HuH-7 (cell line): ENCODE measurements around the gene SNAI3.
A peak's percentile ranks its signal among the peaks of the same experiment; 100 is the strongest.

ENCODE experiments used
- DNase-seq: peaks from one replicate; pipeline ENCODE4 v3.0.0; 2011; ENCODE audit warnings: low spot score

Gene SNAI3

GRCh38 chr16:88705801-88706228 is 19.5 kb upstream of the SNAI3 start:
- peak; percentile 67 for DNase-seq

DNA sequence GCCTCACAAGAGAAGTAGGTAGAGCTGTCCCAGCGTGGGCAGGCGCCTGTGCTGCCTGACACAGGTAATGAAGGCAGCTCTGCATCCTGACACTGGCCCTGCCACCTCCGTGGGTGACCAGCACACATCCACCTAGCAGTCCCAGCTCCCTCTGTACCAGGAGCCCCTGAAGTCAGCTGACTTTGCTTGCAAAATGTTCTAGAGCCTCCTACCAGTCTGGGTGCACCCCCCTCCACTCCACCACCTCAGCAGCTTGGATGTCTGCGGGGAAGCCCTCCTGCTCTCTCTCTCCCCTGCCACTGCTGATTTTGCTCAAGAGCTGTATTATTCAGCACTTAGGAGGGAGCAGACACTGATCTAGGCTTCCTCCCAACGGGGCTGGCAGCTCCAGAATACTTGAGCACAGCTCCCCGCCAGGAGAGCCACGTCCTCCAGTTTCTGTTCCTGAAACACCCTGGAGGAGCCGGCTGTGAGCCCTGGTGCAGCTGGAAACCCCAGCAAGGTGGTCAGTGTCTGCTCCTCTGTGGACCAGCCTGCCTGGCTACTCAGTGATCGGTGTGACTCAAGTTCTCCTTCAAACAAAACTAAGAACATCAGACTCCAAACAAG is 18.9 kb upstream of the SNAI3 start:
- DNase-seq: peak; percentile 57

DNA sequence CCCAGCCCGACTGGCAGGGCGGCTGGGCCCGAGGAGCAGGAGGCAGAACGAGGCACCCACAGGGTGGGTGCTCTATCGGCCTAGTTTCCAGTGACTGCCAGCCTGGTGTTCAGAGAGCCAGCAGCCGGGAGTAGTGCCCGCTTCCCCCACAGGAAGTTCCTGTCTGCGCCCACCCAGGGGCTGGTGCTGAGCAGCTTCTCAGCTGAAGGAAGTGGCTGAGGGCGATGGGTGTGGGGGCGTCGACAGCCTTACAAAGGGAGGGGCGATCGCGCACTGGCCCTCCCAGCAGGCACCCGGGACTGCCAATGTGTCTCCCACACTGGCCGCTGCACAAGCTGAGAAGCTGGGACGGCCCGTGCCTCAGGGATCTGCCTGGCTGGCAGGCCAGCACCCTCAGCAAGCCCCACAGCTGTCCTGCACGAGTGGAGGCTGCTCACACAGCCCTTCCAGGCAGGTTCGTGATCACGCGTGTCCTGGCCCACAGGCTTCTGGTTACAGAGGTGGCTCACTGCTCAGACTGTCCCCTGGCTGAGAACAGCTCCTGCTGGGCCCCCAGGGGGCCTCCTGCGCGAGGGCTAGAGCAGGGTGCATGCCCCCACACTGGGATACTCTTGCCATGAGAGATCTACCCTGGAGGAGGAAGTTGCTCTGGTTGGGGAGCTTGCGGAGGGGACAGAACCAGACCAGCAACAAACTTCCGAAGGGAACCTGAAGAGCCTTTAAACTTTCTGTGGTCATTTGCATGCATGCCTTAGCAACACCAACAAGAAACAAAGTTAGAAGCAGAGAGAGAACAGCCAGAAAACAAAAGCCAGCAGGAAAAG is 17.4 kb upstream of the SNAI3 start:
- no peak for DNase-seq

DNA sequence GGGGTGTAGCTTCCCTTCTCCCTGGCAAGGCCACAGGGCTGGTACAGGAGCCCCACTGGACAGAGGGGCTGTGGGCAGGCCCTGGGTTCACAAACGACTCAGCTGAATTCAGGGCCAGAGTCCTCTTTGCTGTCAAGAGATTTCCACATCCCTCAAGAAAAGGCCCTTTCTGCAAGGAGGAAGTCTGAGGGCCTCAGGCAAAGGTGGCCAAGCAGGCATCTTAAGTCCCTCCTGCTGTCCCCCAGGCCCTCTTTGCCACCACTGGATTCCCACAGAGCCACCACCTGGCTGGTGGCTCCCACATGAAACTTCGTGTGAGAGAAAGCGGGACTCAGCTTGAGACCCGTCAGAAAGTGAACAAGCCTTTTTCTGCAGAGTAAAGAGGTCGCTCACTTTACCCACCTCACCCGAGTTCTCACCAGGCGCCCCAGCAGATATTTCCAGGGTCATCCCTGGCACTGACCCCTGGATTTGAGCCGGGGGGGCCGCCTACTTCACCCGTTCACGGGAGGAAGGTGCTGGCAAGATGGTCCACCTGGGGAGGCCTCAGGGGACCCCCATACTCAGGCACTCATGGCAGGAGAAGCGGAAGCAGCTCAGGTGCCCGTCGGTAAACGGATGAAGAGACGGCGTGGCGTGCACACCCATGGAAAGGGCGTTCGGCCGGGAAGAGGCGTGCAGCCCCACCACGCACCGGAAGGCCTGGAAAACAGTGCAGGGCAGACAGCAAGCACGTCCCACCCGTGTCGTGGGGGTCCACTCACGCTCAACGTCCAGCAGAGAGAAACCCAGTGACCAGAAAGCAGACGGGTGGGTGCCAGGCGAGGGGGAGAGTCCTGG is 16.3 kb upstream of the SNAI3 start:
- DNase-seq: no peak

DNA sequence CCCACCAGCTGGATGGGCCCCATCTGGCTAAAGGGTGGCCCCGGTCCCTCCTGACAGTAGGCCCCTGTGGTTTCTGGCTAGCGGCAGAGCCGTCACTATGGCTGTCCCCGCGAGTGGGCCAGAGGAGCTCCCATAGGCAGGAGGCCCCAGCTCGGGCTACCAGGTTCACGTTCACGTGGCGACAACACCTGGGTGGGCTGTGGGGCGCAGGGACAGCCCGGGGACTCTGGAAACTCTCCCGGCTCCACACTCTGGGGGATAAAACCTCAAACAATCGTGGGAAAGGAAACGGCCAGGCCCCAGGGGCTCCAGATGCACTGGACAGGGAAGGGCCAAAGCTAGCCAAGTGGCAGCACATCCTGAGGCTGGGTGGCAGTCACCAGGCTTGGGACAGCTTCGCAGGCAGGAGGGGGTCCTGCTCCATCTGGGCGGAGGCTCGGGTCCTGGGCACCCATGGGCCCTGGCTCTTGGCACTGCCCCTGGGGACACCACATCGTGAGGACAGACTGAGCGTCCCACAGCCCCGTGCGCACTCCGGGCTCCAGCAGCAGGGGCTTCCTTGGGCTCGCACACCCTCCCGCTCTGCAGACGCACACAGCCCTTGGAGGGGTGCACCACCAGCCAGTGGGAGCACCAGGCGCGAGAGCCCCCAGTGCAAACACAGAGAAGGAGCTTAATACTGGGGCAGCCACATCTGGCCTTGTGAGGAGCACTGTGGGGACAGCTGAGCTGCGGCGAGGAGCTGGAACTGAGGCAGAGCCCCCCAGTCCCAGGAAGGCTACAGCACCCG is 15.5 kb upstream of the SNAI3 start:
- no peak for DNase-seq

- DNase-seq: no peak
Measured at GRCh38 chr16:88700636-88701482, 14.6 kb upstream of the SNAI3 start.

DNA sequence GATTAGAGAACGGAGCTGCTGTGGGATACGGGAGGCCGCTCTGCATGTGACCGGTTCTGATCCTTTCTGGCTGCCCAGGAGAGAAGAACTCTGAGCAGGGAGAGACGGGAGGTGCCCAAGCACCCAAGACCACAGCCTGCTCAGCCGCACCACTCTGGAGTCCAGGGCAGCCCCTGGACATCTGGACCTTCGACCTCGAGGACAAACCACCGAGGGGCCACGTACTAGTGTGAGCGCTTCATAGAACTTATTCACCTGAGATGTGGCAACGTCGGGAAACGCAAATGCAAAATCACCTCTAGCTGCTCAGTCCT is 14.0 kb upstream of the SNAI3 start:
- DNase-seq: no peak

DNA sequence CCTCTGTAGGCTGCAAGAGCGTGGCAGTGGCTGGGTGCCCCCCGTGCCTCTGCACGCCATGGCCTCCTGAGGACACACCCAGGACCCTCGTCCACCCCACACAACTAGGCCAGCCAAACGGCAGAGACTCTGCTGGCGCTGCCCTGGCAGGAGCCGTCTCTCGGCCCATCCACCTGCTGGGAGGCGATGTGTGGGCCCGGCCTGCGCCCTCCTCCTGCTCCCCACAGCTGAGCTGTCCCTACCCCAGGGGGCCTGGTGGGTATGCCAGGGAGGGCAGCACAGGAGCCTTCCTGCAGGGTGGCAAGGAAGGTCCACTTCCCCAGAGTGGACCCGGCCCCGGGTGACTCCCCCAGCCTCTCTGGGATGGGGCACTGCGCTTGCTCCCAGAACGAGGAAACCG is 12.9 kb upstream of the SNAI3 start:
- DNase-seq: no peak

- DNase-seq: no peak
Measured at GRCh38 chr16:88698646-88699045, 12.3 kb upstream of the SNAI3 start.

- peak; percentile 76 for DNase-seq
Measured at GRCh38 chr16:88697831-88698615, 11.7 kb upstream of the SNAI3 start.

DNA sequence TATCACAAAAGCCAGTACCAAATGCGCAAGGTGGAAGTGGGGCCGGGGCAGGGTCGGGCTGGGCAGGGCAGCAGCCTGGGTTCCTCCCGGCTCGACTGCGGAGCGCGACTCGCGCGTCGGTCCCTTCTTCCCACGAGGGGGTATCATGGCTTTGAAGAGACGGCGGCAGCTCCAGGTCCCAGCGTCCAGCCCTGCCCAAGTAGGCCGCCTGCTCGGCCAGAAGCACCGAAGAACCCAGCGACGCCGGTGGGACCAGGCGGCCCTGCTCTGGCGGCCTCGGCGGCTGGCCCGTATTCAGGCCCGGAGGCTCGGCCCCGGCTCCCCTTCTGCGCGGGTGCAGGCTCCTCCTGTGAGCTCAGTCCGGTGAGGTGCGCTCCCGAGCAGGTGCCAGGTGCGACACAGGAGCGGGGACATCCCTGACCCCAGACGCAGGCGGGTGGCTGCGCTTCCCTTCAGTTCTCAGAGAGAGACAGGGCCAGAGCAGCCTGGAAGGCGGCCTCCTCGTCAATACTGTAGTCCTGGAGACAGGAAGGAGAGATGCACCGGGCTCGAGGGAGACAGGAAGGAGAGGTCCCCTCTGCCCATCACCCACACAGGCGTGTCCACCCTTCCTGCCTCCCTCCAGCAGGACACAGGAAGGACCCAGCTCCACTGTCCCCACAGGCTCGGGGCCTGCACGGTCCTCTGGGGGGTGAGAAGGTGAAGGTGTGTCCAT is 11.0 kb upstream of the SNAI3 start:
- no peak for DNase-seq

GRCh38 chr16:88696441-88696840 is 10.1 kb upstream of the SNAI3 start:
- DNase-seq: no peak

DNA sequence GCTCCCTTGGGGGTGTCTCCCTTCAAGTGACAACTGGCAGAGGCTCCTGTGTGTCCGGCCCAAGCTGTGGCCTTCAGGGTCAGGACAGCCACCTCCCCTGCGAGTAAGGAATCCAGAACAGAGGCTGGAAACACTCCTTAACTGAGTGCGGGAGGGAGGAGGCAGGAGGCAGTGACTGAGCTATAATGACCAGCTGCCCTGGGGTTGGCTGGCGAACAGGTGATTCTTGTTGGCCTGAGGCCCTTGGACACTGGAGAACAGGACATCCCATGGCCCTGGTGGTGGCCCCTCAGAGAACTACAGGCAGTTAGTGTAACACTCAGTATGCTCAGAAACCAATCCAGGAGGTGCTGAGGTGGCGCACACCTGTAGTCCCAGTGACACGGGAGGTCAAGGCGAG is 9.4 kb upstream of the SNAI3 start:
- DNase-seq: no peak

DNA sequence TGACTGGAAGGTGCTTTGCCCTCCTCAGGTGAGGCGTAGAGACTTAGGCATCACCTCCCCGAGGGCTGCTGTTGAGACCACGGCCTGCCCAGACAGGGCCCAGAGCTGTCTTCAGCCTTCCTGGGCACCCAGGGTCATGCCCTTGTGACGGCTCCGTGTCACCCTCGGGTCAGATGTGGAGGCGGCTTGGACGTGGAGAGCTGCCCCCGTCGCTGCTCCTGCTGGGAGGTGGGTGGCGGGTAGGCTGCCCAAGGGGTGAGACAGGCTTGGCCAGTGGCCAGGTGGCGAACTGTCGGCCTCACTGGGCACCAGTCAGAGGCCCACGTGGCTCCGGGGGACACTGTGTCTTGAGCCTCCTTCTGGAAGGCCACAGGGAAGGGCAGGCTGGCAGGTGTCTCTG is 8.9 kb upstream of the SNAI3 start:
- DNase-seq: no peak

GRCh38 chr16:88694221-88695087 is 8.1 kb upstream of the SNAI3 start:
- no peak for DNase-seq

DNA sequence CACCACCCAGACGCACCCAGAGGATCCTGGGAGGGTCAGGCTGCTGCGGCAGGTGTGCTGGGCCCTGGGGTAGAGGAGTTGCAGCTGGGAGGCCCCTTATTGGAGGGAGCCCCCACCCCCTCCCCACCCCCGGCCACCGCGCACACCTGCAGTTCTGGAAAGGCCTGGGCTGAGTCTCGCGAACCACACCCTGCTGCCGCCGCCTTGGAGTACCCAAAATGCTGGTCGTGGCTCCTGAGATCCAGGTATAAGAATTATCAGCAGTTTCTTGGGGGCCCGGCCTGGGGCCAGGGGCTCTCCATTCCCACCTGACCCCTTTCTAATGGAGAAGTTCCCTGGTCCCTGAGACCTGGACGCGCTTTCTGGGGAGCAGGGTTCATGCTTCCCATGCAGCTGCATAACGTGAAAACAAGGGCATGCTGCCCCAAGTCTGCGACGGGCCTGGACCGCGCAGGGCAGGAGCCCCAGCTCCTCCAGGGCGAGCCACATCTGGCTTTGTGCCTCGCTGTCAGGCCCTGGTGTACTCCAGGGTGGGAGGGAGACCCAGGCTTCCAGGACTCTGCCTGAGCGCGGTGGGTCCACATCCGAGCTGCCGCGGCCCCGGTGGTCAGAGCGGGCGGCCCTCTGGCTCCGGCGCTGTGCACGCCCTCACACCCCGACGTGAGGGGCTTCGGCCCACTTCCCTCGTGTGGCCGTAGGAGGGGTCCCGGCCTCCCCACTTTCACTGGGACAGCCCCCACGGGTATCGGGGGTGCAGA is 7.3 kb upstream of the SNAI3 start:
- DNase-seq: no peak

DNA sequence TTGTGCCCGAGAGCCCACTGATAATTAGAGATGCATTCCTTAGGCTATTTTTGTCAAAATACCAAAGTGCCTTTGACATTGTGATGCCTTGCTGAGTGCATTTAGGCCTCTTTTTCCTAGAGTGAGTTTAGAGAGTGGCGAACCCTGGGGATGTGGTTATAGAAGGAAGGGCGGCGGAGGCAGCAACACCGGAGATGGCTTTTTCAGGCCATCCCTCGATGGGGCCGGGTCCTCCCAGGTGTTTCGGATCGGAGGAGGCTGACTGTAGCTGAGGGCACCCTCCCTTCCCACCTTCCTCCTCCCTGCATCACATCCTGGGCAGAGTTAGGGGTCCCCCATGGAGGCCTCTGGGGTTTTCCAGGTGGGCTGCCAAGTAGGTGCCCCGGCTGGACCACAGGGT is 6.6 kb upstream of the SNAI3 start:
- DNase-seq: no peak

DNA sequence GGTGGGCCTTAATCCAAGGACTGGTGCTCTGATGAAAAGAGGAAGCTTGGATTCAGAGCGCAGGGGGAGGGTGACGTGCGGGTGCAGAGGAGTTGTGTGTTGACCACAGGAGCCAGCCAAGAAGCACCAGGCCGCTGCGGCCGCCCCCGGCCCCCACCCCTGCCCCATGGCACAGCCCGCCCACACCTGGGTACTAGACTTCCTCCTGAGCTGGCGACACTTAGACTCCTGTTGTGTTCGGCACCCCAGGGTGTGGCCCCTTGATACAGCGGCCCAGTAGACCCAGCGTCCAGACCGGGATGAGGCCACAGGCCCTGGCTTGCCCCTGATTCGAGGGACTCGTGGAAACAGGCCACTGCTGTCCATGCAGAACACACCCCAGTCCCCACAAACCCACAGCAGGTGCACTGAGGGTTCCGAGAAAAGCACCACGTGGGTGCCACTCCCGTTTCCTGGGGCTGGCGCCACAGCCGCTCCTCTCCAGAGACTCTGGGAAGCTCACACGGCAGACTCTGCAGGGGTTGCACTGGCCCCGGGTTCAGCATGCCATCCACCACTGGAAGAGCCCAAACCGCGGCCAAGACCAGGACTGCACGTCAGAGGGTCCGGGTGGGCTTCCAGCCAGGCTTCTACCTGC is 5.7 kb upstream of the SNAI3 start:
- no peak for DNase-seq
